Frontal cortex (tissue), 4 donors: Measurements from ENCODE around the gene MYO1D. TPM values are rescaled to one million over a fixed set of nuclear protein-coding genes. Genes with fewer than 3 reads are reported as not detected.
"Not testable (repeated sequence)": the region's sequence is repeated elsewhere in the genome, so short reads cannot be mapped to it uniquely, and the experiment has no call there.

ENCODE experiments used
- DNase-seq, 2 donors: peaks; one replicate each; pipeline ENCODE4 v3.0.0; 2012; ENCODE audit warnings: low spot score in 2 of 2
- FAIRE-seq: peaks from 2 replicates; lab custom pipeline; 2012; peaks lifted over from hg19 to GRCh38; lab: Jason Lieb, UNC
- total RNA-seq: library from RNA; depleted of rRNA; stranded (reverse); fragments of >200 nt; gene quantifications from one replicate; pipeline ENCODE4 v1.2.3, GENCODE V29; 2014
- donor health status: control.
- donor health status: control.
- donor health status: control.

MYO1D gene
- 52.6 TPM for total RNA-seq

DNA sequence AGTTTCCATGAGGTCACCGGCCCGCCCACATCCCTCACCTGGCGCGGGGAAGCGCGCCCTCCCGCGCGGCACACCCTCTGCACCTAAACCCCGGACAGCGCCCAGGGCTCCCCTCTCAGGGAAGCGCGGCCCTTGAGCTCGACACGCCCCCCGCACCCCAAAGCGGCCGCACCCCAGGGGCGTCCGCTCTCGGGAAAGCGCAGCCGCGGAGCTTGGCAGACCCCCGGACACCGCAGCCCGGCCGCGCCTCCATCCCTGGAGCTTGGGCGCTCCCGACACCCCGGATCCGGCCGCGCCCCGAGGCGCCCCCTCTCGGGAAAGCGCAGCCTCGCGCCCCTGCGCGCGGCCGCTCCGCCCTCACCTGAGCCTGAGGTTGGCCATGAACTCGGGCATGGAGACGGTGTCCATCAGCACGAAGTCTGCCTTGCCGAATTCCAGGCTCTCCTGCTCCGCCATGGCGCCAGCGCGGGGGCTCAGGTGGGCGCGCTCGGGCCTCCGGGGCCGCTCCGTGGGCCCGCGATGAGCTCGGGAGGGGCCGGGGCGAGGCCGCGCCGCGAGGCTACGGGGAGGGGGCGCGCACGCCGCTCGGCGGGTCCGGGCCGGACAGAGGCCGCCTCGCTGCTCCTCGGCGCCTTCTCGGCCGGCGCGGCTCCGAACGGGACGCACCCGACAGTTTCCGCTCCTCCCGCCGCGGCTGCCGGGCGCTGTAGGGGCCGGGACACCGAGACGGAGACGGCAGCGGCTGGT is at the start of gene MYO1D:
Gene MYO1D (minus strand): TSS at position 708 of the 747 bp plus-strand sequence. CDS start 252 bp downstream, at position 456.
- no peak for FAIRE-seq
- peak; percentile 40 to 63 for DNase-seq

DNA sequence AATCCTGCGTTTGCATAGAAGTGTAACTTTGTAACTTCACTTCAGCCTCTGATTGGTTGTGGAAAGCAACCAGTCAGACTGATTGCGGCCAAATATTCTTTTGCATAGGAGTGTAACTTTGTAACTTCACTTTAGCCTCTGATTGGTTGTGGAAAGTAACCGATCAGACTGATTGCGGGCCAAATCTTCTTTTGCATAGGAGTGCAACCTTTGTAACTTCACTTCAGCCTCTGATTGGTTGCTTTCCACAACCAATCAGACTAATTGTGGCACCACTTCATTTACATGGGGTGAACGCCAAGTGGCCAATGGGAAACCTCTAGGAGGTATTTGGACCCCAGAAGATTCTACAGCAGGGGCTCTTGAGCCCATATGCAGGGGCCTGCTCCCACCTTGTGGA is 49.3 kb upstream of the MYO1D start:
- DNase-seq (no peak), FAIRE-seq (no peak)

DNA sequence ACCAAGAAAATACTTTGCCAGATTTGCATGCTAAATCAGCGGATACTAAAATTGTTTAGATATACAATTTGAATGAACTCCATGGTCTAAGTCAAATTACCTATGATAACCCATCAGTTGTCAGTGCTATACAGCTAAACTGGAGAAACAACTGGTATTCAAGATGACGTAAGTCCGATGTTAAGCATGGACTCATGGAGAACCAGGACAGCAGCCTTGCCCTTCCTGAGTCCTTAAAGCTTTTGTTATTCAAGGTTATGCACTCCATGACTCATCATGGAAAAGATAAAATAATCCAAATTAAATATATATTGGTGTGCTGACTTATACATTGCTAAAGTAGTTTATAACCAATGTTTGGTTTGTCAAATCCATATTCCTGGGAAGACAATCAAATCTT is 47.0 kb upstream of the MYO1D start:
- DNase-seq, FAIRE-seq: not testable (repeated sequence)

DNA sequence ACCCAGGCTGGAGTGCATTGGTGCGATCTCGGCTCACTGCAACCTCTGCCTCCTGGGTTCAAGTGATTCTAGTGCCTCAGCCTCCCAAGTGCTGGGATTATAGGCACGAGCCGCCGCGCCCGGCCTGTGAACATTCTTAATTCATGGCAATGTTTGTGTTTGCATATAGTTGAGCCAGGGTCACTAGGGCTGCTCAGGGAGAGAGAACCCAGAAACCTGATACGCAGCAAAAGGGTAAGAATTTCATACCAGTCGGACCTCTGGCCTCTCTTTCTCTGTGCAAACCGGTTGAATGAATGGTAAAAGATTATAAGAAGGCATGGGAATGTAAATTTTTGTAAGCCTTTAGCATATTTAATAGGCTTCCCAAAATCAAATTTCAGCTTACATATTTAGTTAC is 44.1 kb upstream of the MYO1D start:
- FAIRE-seq (no peak), DNase-seq (no peak)

DNA sequence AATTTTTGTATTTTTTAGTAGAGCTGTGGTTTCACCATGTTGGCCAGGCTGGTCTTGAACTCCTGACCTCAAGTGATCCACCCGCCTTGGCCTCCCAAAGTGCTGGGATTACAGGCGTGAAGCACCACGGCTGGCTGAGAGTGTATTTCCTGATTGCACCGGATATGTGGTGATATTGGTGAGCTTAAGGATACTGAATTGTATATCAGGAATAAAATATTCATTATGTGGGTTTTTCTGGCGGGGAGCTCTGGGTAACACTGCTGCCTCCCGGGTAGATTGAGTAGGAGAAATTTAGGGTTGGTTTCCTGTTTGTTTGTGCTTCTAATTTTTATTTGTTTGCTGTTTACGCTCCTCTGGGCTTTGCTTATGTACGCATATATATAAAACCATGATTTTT is 43.4 kb upstream of the MYO1D start:
- FAIRE-seq (no peak), DNase-seq (no peak)

DNA sequence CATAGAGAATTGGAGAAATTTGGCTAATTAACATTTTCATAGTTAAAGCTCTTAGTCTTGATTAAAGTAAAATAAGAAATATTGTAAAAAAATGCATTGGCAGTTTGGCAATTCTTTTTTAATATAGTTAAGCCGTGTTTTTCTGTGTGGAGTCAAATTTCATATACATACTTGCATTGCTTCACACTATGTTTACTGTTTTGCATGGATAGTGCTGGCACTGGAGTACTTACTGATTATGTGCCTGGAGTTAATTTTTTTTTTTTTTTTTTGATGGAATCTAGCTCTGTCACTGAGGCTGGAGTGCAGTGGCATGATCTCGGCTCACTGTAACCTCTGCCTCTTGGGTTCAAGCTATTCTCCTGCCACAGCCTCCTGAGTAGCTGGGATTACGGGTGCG is 43.0 kb upstream of the MYO1D start:
- not testable (repeated sequence) for FAIRE-seq, DNase-seq

DNA sequence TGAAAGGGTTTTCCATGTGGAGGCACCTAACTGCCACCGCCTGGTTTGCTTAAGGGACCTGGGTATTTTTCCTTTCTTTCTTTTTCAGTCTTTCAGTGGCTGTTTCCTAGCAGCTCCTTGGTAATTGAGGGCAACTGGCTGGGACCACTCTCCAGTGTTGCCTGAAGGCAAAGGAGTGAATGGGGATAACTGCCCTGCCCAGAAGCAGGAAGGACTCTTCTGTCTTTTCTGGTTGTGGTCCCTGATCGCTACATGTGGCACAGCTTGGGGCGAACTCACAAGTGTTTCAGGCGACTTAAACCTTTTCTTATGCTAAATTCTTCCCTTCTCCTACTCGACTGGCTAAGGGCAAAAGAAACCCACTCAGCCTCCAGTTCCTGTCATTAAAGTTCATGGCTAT is 40.9 kb upstream of the MYO1D start:
- DNase-seq (no peak), FAIRE-seq (no peak)

DNA sequence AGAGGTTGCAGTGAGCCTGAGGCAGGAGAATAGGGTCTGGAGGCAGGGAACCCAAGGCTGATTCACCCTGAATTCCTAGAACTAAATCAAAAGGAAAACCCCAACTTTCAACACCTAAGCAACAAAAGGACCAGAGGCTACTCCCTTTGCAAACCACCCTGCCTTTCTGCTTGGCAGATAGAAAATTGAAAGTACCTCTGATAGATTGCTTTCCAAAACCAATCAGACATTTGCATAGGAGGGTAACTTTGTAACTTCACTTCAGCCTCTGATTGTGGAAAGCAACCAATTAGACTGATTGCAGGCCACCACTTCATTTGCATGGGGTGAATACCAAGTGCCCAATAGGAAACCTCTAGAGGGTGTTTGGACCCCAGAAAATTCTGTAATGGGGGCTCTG is 40.2 kb upstream of the MYO1D start:
- DNase-seq (no peak), FAIRE-seq (no peak)

DNA sequence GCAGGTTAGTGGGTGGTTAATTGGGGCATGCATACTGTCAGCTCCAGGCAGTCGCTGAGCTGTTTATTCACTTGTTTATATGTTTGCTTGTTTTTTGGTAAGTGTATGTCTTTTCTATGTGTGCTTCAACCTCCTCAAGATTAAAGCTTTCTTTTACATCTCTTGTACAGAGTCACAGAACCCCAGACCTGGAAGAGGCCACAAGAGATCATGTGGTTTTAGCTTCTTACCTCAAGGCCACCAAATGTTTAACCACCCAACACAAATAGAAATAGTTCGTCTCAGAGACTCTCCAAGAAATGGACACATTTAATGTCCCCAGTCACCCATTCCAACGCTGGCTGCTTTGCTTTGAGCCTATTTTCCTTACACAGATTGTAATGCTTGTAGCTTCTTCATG is 39.2 kb upstream of the MYO1D start:
- FAIRE-seq (no peak), DNase-seq (no peak)

DNA sequence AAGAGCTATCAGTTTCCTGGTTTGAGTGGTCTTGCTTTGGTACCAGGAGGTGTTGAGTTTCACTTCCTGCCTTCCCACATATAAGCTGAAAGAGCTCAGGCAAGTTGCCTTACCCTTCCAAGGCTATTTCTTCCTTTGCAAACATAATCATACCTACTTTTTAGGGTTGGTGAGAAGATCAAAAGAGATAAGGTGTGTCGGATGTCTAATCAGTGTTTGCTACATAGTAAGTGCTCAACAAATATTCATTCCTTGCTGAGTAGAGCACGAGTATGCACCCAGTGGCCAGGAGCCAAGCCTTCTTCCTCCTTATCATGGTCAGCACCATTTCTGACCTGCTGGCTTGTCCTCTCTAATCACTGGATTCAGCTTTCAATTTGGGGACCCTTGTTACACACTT is 38.3 kb upstream of the MYO1D start:
- DNase-seq = no peak
- no peak for FAIRE-seq

DNA sequence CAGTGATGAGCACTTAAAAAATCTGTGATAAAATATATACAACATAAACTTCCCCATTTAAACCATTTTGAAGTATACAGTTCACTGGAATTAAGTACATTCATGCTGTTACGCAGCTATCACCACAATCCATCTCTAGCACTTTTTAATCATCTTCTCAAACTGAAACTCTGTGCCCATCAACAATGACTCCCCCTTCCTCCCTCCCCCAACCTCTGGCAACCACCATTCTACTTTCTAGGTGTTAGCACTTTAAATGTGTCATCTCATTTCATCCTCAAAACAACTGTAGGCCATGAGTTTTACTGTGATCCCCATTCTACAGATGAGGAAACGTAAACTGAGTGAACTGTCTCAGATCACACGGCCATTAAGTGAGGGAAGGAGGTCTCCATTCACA is 37.3 kb upstream of the MYO1D start:
- DNase-seq (no peak), FAIRE-seq (no peak)

DNA sequence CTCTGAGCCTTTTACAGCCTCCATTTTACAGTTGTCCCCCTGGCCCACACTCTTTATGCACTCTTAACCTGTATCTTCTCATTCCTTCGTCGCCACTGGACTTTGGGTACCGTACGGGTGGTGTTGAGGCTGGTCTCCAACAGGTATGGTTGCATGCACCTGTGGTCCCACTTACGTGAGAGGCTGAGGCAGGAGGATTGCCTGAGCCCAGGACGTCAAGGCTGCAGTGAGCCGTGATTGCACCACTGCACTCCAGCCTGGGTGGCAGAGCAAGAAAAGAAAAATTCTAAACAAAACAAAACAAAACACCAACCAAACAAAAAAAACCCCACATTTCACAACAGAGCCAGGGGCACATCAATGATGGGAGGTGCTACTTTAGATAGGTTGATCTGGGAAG is 36.7 kb upstream of the MYO1D start:
- no peak for FAIRE-seq

DNA sequence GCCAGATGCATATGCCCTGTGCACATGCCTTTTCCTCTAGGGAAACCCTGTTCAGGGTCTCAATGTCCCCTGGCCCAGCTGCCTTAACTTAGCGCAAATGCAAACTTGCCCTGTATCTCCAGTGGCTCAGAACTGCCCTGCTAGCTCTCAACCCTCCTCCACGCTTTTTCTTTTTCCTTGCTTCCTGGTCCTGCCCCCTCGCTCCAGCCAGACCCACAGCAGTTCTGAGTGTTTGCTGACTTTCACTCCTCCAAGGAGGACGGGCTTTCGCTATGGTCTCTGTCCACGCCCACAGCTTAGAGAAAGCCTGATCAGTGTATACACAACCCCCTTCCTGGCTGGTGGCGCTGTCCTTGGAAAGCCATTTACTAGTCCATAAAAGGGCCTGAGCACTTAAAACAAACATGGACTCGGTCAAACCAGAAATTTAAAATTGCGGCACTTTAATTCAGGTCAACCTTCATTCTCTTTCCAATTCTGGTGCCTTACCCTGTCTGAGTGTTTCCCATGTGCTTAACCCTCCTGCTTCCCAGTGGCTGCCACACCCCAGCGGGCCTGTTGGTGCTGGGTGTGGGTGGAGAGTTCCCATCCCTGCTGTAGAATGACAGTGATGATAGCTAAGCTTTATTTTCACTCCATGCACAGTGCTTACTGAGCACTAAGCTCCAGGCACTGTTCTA is 35.4 kb upstream of the MYO1D start:
- DNase-seq (no peak), FAIRE-seq (no peak)

More for the DNA sequence above, 36.7 kb upstream of the MYO1D start:
- no peak for DNase-seq

DNA sequence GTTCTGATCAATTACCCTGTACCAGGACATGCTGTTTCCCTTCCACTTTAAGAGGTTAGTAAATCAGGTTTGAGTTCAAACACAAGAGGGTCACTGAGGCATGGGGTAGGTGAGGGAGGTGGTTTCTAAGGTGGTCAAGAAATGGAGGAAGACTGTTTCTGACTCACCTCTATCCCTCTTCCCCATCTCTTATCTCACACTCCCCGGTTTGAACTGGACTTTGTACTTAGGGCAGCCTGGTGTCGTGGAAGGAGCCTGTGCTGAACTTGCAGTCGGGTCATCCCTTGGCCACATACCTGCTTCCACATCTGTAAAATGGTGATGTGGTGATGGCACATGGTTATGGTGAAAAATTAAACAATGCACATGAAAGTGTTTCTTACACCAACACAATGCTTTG is 33.8 kb upstream of the MYO1D start:
- FAIRE-seq (no peak), DNase-seq (no peak)

DNA sequence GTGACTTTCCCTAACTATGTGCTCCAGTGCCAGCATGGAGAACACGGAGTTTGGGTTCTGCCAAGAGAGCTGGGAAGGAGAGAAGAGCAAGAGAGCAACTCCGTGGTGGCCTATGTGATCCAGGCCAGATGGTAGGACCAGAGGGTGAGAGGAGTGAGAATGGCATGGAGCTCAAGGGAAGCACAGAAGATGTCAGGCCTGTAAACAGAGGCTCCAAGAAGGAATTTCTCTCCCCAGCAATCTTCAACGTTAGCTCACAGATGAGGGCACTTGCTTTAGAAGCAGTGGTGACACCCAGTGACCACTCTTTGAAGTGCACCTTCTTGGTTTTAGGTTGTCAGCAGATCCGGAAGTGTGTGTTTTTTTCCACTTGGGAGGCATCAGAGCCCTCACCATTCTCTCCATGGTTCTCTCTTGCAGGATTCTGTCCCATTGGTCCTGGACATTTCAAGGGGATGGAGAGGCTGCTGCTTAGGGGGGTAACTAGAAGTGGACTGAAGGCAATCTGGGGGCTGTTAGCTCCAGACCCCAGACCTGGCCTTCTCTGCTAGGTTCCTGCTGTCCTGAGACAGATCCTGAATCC is 33.0 kb upstream of the MYO1D start:
- DNase-seq = peak; percentile 51 to 67

DNA sequence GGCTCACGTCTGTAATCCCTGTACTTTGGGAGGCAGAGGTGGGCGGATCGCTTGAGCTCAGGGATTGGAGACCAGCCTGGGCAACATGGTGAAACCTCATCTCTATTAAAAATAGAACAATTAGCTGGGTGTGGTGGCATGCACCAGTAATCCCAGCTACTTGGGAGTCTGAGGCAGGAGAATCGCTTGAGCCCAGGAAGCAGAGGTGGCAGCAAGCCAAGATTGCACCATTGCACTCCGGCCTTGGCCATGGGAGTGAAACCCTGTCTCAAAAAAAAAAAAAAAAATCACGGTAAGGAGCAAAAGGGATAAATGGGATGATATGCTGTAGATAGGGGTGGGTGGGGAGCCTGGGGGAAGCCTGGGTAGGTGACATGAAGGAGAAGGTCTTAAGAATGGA is 30.7 kb upstream of the MYO1D start:
- FAIRE-seq (no peak), DNase-seq (no peak)

More for the DNA sequence above, 33.0 kb upstream of the MYO1D start:
- no peak for FAIRE-seq

DNA sequence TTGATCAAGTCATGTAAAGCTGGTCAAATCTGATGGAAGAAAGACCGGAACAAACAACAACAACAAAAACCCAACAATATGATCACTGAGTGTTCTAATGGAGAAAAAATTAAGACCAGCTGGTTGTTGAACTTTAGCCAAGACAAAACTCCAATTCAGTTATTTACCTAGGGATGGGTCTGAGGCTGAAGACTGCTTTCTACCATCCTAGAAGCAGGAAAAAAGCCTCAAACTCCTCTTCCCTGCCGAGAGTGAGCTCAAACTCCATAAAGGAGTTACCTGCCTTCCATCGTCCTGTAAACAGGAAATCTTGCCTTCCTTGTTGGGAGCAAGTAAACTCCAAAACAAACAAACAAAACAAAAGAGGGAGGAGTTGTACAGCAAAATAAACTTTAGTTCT is 28.0 kb upstream of the MYO1D start:
- FAIRE-seq = no peak
- DNase-seq = no peak

DNA sequence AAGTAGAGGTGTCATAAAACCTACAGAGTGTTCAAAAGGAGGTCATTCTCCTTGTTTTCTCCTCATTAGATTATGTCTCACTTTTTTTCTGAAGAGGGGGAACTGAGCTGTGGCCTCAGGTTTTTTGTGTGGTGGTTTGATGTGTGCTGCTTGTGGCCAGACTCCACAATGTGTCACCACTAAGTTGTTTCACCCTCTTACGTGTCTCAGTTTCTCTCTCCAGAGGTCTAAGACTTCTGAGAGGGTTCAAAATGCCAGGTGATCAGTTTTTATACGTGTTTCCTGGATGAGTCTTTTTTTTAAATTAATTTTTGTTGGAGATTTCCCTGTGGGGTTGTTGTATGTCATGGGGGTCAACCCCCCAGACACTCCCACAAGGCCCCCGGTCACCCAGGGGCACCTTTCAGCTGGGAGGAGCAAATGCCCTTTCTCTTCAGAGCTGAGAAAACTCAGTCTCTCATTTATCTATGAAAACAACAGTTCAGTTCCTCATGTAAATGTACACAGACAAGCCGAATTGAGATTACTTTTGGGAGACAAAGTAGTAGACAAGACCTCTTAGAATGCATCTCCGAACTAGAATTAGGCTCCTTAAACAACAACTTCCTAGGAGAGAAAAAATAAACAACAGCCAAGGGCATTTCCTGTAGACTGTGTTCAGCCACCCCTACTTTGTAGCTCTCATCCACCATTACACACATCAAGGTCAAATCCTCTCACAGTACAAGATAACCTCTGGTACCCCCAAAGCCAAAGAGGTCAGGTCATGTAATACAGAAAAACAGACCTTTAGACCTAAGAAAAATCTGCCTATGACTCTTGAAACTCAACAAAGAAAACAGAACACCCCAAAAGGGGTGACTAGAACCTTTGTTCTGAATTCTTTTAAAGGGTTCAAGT is 27.1 kb upstream of the MYO1D start:
- no peak for DNase-seq
- no peak for FAIRE-seq

DNA sequence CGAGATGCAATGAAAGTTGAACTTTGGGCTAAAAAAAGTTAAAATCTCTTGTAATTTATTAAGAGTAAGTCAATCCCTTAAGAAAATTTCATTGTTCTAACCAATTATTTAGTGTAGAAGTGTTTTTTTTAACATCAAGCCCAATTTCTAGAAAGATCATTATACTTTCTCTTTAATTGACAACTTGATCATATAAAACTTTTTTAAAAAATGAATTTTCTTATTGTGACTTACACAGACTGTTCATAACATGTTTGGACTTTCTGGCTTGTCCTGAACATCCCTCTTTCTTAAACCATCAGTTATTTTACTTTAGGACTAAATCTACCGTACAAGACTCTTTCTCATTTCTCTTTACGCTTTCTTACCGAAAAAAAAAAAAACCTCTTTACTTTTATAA is 24.8 kb upstream of the MYO1D start:
- DNase-seq = no peak
- FAIRE-seq = no peak
